Right lobe of liver (tissue), 4 donors: Measurements from ENCODE around the gene FUOM.

Experiments
- CTCF ChIP-seq, 4 donors: fragments of 200-600 bp in 3 of 4; fragments of 450-650 bp in 1 of 4; IDR thresholded peaks; one replicate each; pipeline versions ENCODE4 v1.5.1 to v1.8.0; 2016 to 2022; ENCODE audit warnings: antibody characterized with exemption in 4 of 4, mild to moderate bottlenecking in 2 of 4
- POLR2A ChIP-seq: fragments of 450-650 bp; IDR thresholded peaks from one replicate; pipeline ENCODE4 v1.6.1; 2017; ENCODE audit warnings: antibody characterized with exemption, mild to moderate bottlenecking
- donor health status: DM: no; HTN: no; CAD: no.
- donor health status: DM: no; HTN: no; CAD: no.
- donor health status: DM: no; HTN: yes; CAD: no.

GRCh38 chr10:133306941-133307379 is 50.9 kb downstream of the FUOM start:
- TF ChIP-seq CTCF (IDR thresholded peaks at IDR 0.05) (no peak), POLR2A (no peak)
